GM12878 (cell line): Measurements from ENCODE around the gene SLC3A2.

Experiments
- NFIC ChIP-seq: IDR thresholded peaks from 2 replicates; pipeline ENCODE4 v1.6.1; 2012; ENCODE audit warnings: low read depth, mild to moderate bottlenecking, inconsistent platforms, low read length, moderate library complexity
- SRF ChIP-seq, 2 experiments: IDR thresholded peaks; 2 replicates each; pipeline ENCODE4 v1.6.1; 2011; ENCODE audit warnings: low read depth in 2 of 2, low read length in 2 of 2, mild to moderate bottlenecking in 1 of 2, moderate library complexity in 1 of 2
- TCF12 ChIP-seq: IDR thresholded peaks from 2 replicates; pipeline ENCODE4 v1.6.1; 2011; ENCODE audit warnings: low read depth, mild to moderate bottlenecking, low read length
- ZZZ3 ChIP-seq: IDR thresholded peaks from 2 replicates; pipeline ENCODE4 v1.6.1; 2011; ENCODE audit warnings: low read depth; ENCODE audit not compliant: control insufficient read depth, insufficient read length

- TF ChIP-seq NFIC (no peak), TCF12 (no peak), ZZZ3 (no peak), SRF (IDR thresholded peaks at IDR 0.05; ENCODE audit: low read depth in 2 of 2, low read length in 2 of 2) (no peak)
These were observed 39.4 kb downstream of the SLC3A2 start for GRCh38 chr11:62919898-62920640.
